Measurements from ENCODE around the gene LPAR2. TPM values are rescaled to one million over a fixed set of nuclear protein-coding genes. Genes with fewer than 3 reads are reported as not detected.

The LPAR2 gene
- total RNA-seq, 1 donor from 2014 or later = 21.9 TPM

DNA sequence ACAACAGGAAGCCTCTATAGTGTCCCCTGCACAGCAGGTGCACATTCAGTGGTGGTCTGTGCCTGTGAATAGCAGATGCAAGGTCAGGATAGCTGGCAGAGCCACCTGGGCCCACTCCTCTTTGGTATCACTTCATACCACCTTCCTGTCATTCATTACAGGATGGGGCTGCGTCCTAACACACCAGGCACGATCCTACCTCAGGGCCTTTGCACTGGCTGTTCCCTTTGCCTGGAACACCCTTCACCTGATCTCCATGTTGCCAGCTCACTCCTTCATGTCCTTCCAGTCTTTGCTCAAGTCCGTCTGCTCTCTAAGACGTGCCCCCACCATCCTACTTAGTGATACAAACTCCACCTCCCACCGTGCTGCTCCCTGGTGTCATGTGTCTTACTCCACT lies 4.6 kb upstream of the LPAR2 start:
- Mint-ChIP-seq H3K27me3 (no peaks in the 10 kb centered on the region), H3K9me3 (no peaks in the 10 kb centered on the region), H3K36me3 (ENCODE audit: low read depth) (peaks cover 54% of the 10 kb centered on the region), H3K4me3 (no peak overlapping the region), H3K4me1 (peaks cover 13% of the 10 kb centered on the region), H3K27ac (no peak overlapping the region)
- no peak for DNase-seq
- intact Hi-C loops (cut with micrococcal nuclease) = no loop called here

DNA sequence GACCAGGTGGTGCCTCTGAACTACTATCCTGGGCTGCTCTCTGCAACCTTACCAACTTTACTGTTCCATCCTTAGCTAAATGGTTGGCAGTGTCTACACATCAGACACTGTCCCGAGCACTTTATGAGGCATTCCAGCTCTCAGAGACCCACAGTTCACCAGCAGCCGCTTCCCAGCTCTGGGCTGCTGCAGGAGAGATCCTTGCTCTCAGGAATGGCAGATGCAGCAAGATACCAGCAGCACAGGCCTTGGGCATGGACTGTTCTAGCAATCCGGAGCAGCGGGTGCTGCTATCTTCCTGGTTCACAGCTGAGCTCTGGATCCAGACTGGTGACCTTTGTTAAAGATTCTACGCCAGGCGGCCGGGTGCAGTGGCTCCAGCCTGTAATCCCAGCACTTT lies 3.3 kb upstream of the LPAR2 start:
- DNase-seq = no peak
- H3K9me3 Mint-ChIP-seq = no peaks in the 10 kb centered on the region
- H3K27ac Mint-ChIP-seq = no peak overlapping the region
- intact Hi-C loops (cut with micrococcal nuclease) = no loop called here
- H3K27me3 Mint-ChIP-seq = no peaks in the 10 kb centered on the region
- peaks cover 23% of the 10 kb centered on the region for H3K4me1 Mint-ChIP-seq
- H3K36me3 Mint-ChIP-seq (ENCODE audit: low read depth) = peaks cover 53% of the 10 kb centered on the region
- H3K4me3 Mint-ChIP-seq = no peak overlapping the region

DNA sequence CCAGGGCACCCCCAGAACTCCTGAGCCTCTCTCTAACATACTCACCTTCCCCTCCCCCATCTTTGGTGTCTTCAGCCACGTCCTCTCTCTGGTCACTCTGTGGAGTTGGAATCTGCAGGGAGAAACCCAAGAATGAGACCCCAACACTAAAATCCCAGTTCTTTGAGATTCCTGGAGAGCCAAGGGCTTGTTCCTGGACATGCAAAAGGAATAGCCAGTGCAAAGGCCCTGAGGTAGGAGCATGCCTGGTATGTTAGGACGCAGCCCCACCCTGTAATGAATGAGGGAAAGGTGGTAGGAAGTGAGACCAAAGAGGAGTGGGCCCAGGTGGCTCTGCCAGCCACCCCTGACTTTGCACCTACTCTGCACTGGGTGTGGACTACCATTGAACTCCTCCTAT lies 2.4 kb upstream of the LPAR2 start:
- Mint-ChIP-seq H3K4me1 (peaks cover 27% of the 10 kb centered on the region), H3K27ac (no peak overlapping the region), H3K36me3 (ENCODE audit: low read depth) (peaks cover 51% of the 10 kb centered on the region), H3K4me3 (no peak overlapping the region), H3K9me3 (no peaks in the 10 kb centered on the region), H3K27me3 (no peaks in the 10 kb centered on the region)
- DNase-seq = no peak
- intact Hi-C loops (cut with micrococcal nuclease) = no loop called here

DNA sequence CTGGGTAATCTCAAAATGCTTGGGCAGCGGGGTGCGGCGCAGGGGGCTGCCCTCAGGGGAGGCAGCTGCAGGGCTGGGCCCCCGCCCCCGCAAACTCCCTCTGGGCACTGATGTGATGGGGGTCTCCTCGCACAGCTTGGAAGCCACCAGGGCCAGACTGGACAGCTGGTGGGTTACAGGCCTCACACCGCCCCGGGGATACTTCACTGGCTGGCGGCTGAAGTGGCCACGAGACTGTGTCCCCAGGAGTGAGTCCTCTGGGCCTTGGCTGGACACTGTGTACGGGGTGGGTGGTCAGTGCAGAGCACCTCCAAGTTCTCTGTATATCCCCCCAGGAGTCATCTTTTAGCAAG lies 2.0 kb upstream of the LPAR2 start:
- H3K27me3 Mint-ChIP-seq = no peaks in the 10 kb centered on the region
- intact Hi-C loops (cut with micrococcal nuclease) = no loop called here
- DNase-seq = no peak
- H3K4me1 Mint-ChIP-seq = peaks cover 27% of the 10 kb centered on the region
- peaks cover 47% of the 10 kb centered on the region for H3K36me3 Mint-ChIP-seq (ENCODE audit: low read depth)
- H3K4me3 Mint-ChIP-seq = no peak overlapping the region
- no peak overlapping the region for H3K27ac Mint-ChIP-seq
- H3K9me3 Mint-ChIP-seq = no peaks in the 10 kb centered on the region

DNA sequence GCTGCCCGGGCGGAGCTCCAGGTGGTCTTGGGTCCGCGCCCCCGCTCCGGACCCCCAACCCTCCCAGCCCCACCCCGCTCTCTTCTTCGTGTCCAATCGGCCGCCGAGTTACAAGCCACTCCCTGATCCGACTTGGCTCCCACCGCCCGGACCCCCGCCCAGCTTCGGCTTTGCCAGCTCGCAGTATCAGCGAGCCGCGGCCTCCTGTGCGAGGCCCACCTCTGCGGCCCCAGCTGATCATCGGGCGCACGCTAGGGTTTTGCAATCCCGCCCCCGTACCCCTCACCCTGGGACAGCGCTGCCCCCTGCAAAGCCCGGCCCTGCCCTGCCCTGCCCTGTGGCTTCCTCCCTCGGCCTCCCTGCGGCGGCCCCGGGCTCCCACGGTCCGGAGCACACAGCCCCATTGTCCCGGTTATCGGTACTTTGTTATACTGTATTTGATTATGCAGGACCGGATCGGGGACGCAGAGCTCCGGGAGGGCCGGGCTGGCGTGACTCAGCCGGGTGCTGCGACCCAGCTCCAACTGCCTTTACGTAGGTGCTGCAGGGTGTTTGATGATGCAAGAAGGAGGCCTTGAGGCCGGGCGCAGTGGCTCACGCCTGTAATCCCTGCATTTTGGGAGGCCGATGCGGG lies 598 bp upstream of the LPAR2 start:
- intact Hi-C loops (cut with micrococcal nuclease) = no loop called here
- H3K27ac Mint-ChIP-seq = peak overlapping the region; percentile 83
- peaks cover 45% of the 10 kb centered on the region for H3K36me3 Mint-ChIP-seq (ENCODE audit: low read depth)
- H3K4me3 Mint-ChIP-seq = peak overlapping the region; percentile 74
- DNase-seq = peak; percentile 67
- no peaks in the 10 kb centered on the region for H3K27me3 Mint-ChIP-seq
- peaks cover 26% of the 10 kb centered on the region for H3K4me1 Mint-ChIP-seq
- no peaks in the 10 kb centered on the region for H3K9me3 Mint-ChIP-seq

DNA sequence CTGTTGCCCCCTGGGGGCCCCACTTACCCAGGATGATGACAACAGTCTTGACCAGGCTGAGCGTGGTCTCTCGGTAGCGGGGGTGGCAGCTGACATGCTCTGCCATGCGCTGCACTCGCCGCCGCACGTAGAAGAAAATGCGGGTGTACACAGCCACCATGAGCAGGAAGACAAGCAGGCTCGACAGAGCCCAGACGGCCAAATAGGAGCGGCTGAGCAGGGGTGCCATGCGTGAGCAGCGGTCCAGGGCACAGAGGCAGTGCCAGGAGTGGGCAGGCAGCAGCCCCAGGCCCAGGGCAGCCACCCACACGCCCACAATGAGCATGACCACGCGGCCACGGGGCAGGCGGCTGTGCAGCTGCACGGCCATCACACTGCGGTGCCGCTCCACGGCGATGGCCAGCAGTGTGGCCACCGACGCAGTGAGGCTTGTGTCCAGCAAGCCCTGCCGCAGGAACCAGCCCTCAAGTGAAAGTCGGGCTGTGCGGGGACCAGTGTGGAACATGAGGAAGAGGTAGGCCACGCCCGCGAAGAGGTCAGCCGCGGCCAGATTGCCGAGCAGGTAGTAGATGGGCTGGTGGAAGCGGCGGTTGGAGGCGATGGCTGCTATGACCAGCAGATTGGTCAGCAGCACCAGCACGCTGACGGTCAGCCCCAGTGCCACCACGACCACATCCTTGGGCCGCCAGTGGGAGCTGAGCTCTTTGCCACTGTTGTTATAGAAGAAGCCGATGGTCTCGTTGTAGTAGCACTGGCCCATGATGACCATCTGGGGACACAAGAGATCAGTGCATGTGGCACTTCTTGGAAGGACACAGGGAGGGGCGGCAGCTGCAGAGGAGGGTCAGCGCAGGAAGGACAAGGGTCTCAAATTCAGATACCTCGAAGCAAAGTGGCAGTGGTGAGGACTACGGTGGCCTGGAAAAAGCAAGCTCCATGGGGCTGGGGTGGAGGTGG lies 1.2 kb downstream of the LPAR2 start:
- Mint-ChIP-seq H3K9me3 (no peaks in the 10 kb centered on the region), H3K27ac (peak overlapping the region; percentile 97)
- DNase-seq = no peak

DNA sequence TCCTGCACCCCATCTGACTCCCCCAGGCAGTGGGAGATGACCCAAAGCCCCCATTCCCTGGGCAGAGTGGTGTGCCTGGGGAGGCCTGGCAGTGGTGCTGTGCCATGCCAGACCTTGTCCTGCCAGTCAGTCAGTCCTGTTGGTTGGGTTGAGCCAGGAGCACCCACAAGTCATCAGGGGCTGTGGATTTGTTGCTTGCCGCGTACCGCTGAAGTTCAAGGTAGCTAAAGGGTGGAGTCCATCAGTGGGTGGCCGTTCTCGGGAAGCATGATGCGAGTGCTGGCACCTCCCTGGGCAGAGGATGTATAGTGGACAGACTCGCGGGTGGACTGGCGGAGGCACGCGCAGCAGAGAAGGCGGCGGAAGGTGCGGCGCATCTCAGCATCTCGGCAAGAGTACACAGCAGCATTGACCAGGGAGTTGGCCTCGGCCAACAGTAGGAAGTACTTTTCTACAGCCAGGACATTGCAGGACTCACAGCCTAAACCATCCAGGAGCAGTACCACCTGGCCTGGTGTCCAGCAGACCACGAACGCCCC lies 3.9 kb downstream of the LPAR2 start:
- peaks cover 25% of the 10 kb centered on the region for H3K4me1 Mint-ChIP-seq
- intact Hi-C loops (cut with micrococcal nuclease) = no loop called here

More for the DNA sequence above, 1.2 kb downstream of the LPAR2 start:
- H3K4me1 Mint-ChIP-seq = peaks cover 20% of the 10 kb centered on the region
- intact Hi-C loops (cut with micrococcal nuclease) = loop anchor here (1.0 kb wide), 2 partner anchors 8 to 16 kb away; partner anchors contain the start of gene PBX4
- peaks cover 39% of the 10 kb centered on the region for H3K36me3 Mint-ChIP-seq (ENCODE audit: low read depth)
- no peaks in the 10 kb centered on the region for H3K27me3 Mint-ChIP-seq
- peak overlapping the region; percentile 97 for H3K4me3 Mint-ChIP-seq

DNA sequence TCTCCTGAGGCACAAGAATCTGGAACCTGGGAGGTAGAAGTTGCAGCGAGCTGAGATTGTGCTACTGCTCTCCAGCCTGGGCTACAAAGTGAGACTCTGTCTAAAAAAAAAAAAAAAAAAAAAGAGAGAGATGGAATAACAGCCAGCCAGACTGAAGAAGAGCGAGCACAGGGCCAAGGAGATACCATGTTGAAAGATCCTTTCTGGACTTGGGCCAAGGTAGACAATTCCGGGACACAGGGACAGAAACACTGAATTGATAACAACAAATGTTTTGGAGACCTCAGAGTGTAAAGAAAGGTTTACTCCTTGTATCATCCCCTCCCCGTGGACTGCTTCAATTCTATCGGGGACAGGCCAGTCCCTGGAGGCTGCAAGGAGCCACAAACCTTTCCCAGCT lies 4.6 kb downstream of the LPAR2 start:
- intact Hi-C loops (cut with micrococcal nuclease) = no loop called here
- Mint-ChIP-seq H3K4me3 (no peak overlapping the region), H3K27ac (no peak overlapping the region), H3K4me1 (peaks cover 27% of the 10 kb centered on the region), H3K36me3 (ENCODE audit: low read depth) (peaks cover 31% of the 10 kb centered on the region), H3K27me3 (no peaks in the 10 kb centered on the region), H3K9me3 (no peaks in the 10 kb centered on the region)
- DNase-seq = no peak

More for the DNA sequence above, 3.9 kb downstream of the LPAR2 start:
- H3K27ac Mint-ChIP-seq = no peak overlapping the region
- no peaks in the 10 kb centered on the region for H3K27me3 Mint-ChIP-seq
- no peak for DNase-seq
- no peaks in the 10 kb centered on the region for H3K9me3 Mint-ChIP-seq
- H3K36me3 Mint-ChIP-seq (ENCODE audit: low read depth) = peaks cover 34% of the 10 kb centered on the region
- no peak overlapping the region for H3K4me3 Mint-ChIP-seq

DNA sequence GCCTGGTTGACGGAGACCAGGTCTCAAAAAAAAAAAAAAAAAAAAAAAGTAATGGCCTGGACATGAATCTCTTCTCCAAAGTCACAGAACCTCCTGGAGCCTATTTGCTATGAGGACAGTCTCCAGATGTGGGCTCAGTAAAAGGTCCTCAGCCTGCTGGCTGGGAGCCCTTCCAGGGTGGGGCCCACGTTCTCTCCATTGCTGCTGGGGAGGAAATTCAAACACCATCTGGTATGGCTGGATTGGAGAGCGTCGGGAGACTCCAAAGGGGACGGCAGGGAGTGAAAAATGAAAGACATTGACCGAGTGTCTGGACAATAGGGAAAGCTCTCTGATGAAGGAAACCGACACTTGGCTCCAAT lies 8.2 kb downstream of the LPAR2 start:
- Mint-ChIP-seq H3K27ac (no peak overlapping the region), H3K27me3 (no peaks in the 10 kb centered on the region), H3K4me1 (peaks cover 36% of the 10 kb centered on the region), H3K36me3 (ENCODE audit: low read depth) (peaks cover 32% of the 10 kb centered on the region), H3K4me3 (no peak overlapping the region), H3K9me3 (no peaks in the 10 kb centered on the region)
- DNase-seq = no peak
- intact Hi-C loops (cut with micrococcal nuclease) = loop anchor here (2.0 kb wide), 1 partner anchor 43 kb away; the partner anchor contains the start of gene ATP13A1

DNA sequence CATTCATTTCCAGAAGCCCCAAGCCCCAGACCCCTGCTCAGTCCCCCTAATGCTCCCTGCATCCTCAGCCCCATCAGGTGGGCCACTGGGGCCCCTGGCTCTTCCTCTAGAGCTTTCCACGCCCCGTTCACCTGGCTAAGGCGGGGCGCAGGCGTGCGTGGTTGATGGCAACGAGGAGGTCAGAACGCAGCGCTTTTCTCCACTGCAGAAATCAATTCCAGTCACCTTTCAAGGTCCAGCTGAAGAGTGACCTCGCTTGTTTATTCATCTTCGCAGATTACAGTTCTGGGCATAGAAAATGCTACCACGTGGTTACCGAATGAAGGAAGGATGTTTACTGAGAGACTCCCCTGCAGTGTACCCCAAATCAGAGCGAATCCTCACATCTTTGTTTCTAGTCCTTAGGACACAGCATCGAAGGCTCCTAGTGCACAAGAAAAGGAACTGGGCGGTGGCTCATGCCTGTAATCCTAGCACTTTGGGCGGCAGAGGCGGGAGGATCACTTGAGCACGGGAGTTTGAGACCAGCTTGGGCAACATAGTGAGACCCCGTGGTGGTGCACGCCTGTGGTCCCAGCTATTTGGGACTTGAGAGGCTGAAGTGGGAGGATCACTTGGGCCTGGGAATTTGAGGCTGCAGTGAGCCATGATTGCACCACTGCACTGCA lies 8.7 kb downstream of the LPAR2 start:
- no peak for DNase-seq
- Mint-ChIP-seq H3K27ac (peak overlapping the region; percentile 88), H3K9me3 (no peaks in the 10 kb centered on the region), H3K27me3 (no peaks in the 10 kb centered on the region), H3K36me3 (ENCODE audit: low read depth) (peaks cover 30% of the 10 kb centered on the region), H3K4me3 (peak overlapping the region; percentile 86), H3K4me1 (peaks cover 36% of the 10 kb centered on the region)
- intact Hi-C loops (cut with micrococcal nuclease) = loop anchor here (2.0 kb wide), 1 partner anchor 43 kb away; the partner anchor contains the start of gene ATP13A1

DNA sequence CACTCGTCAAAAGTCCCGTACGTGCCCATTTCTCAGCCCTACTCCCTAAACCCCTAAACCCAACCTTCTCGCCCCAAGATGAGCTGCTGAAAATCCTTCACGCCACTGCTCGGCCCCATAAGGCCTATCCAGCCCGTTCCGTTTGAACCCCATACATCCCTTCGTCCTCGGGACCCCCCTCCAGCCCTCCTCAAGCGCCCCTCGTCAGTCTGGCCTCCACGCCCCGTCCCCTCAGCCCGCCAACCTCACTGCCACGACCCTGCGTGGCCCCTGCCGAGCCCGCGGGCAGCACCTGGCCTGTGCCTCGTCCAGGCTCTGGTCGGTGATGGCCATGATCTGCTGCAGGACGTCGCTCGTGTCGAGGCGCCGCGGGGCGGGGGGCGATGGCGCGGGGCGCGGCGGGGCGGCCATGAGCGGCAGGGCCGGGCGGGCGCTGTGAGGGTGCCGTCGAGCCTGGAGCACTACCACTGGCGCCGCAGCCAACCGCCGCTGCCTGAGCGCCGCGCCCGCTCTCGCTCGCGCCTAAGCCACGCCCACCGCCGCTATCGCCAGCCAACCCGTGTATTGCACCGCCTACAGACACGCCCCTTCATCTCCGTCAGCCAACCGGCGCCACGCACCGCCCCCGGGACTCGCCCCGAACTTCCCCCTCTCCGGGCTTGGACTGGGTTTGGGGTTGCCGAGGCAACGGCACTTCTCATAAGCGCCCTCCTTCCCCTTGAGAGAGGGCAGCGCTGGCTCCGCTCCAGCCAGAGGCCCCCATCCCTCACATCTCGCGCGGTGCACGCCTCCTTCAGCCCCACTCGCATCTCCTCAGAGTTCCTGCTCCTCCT lies 9.6 kb downstream of the LPAR2 start, which contains the start of gene PBX4:
Gene PBX4, minus strand, starts transcription at position 469 of the 833 bp plus-strand sequence. Its CDS starts 58 bp downstream, at position 411.
- intact Hi-C loops (cut with micrococcal nuclease) = loop anchor here (1.0 to 2.0 kb wide), 4 partner anchors 9 to 44 kb away; partner anchors contain the start of gene ATP13A1
- peaks cover 25% of the 10 kb centered on the region for H3K36me3 Mint-ChIP-seq (ENCODE audit: low read depth)
- no peaks in the 10 kb centered on the region for H3K9me3 Mint-ChIP-seq
- H3K4me3 Mint-ChIP-seq = peak within 1 kb of the TSS; percentile 86
- peak; percentile 100 for DNase-seq
- no peaks in the 10 kb centered on the region for H3K27me3 Mint-ChIP-seq
- H3K27ac Mint-ChIP-seq = peak within 1 kb of the TSS; percentile 88
- H3K4me1 Mint-ChIP-seq = peaks cover 40% of the 10 kb centered on the region

DNA sequence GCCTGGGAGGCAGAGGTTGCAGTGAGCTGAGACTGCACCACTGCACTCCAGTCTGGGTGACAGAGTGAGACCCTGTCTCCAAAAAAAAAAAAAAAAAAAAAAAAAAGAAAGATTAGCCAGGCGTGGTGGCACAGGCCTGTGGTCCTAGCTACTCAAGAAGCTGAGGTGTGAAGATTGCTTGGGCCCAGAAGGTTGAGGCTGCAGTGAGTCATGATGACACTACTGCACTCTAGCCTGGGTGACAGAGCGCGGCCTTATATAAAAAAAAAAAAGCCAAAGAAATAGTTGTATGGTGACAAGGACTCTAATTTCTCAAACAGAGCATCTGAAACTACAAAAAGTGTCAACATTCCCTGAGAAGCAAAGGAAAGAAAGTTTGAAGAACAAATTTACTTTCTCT lies 12.9 kb downstream of the LPAR2 start:
- Mint-ChIP-seq H3K4me1 (peaks cover 53% of the 10 kb centered on the region), H3K27me3 (no peaks in the 10 kb centered on the region), H3K4me3 (peak overlapping the region; percentile 67), H3K9me3 (no peaks in the 10 kb centered on the region), H3K36me3 (ENCODE audit: low read depth) (peaks cover 31% of the 10 kb centered on the region), H3K27ac (peak overlapping the region; percentile 87)
- DNase-seq = no peak
- intact Hi-C loops (cut with micrococcal nuclease) = no loop called here

DNA sequence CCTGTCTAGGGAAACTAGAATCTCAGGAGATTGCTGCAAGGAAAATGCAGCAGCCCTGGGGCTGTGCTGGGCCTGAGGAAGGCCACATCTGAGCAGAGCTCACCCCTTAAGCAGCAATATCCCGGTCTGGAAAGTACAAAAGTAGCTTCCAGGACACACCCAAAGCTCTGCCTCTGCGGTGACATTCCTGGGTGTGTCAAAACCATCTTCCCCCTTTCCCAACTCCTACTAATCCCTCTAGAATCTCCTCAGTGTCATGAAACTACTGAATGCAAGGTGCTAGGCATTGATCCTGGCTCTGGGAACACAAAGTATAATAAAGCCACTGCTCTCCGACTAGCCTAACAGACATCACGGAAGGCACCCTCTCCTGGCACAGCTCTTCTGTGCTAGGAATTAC lies 14.5 kb downstream of the LPAR2 start:
- Mint-ChIP-seq H3K9me3 (no peaks in the 10 kb centered on the region), H3K4me3 (no peak overlapping the region), H3K36me3 (ENCODE audit: low read depth) (peaks cover 42% of the 10 kb centered on the region), H3K27me3 (no peaks in the 10 kb centered on the region), H3K27ac (no peak overlapping the region), H3K4me1 (peaks cover 51% of the 10 kb centered on the region)
- DNase-seq = no peak
- intact Hi-C loops (cut with micrococcal nuclease) = no loop called here
